GM23248 (cell line): ENCODE data around the gene MMAA.

Experiments
- EZH2 ChIP-seq: fragments of 200-600 bp; sonication (generic); IDR thresholded peaks from 2 replicates; pipeline ENCODE4 v1.6.1; 2018; ENCODE audit warnings: antibody characterized with exemption, mild to moderate bottlenecking; ENCODE audit not compliant: insufficient read depth, poor library complexity, severe bottlenecking
- EZH2phosphoT487 ChIP-seq: fragments of 200-600 bp; sonication (generic); IDR thresholded peaks from 2 replicates; pipeline ENCODE4 v1.6.1; 2018; ENCODE audit warnings: antibody characterized with exemption, moderate library complexity, mild to moderate bottlenecking, low read depth; ENCODE audit not compliant: insufficient read depth

- TF ChIP-seq EZH2 (no peak), EZH2phosphoT487 (no peak)
Observed at GRCh38 chr4:145618932-145619638, at the start of gene MMAA.
